Panc1 (cell line): ENCODE results near the gene GPR34. TPM values are rescaled to one million over a fixed set of nuclear protein-coding genes. Genes with fewer than 3 reads are reported as not detected.

Source experiments
- ATAC-seq: fragments of 200-7000 bp; cut with Tn5 transposase; 2 replicates; pipeline ENCODE4 v1.9.1; 2020; ENCODE audit warnings: mild to moderate bottlenecking, moderate library complexity
- BruUV-seq: library from RNA; stranded (reverse); fragments of 400-500 nt; replicated peaks from 2 replicates; lab custom pipeline; 2021; lab: Mats Ljungman, UMichigan
- CTCF ChIA-PET: fragments of 300-600 bp; sonication (Branson Sonifier 250); formaldehyde crosslinking; loops from one replicate; lab custom pipeline; 2022; ENCODE audit warnings: antibody characterized with exemption; lab: Charles Lee
- POLR2A ChIA-PET: fragments of 300-600 bp; sonication (Branson Sonifier 250); formaldehyde crosslinking; loops from one replicate; lab custom pipeline; 2022; ENCODE audit warnings: antibody characterized with exemption; lab: Charles Lee
- DNase-seq: peaks from one replicate; pipeline ENCODE4 v3.0.0-alpha.2; 2010; ENCODE audit warnings: low read depth, low spot score
- H3K27ac ChIP-seq: 2 replicates; pipeline ENCODE4 v1.5.1; 2011; ENCODE audit warnings: mild to moderate bottlenecking, low read length, inconsistent platforms
- H3K27me3 ChIP-seq: fragments of 200-500 bp; sonication (Bioruptor generic); 2 replicates; pipeline ENCODE4 v1.6.0; 2014; ENCODE audit warnings: low read length, inconsistent platforms; ENCODE audit not compliant: control insufficient read depth, insufficient read depth
- H3K36me3 ChIP-seq: fragments of 200-500 bp; sonication (Bioruptor generic); 2 replicates; pipeline ENCODE4 v1.5.1; 2014; ENCODE audit warnings: inconsistent platforms, mild to moderate bottlenecking, low read length, moderate library complexity; ENCODE audit not compliant: control insufficient read depth, insufficient read depth
- H3K4me1 ChIP-seq: 2 replicates; pipeline ENCODE4 v1.5.1; 2011; ENCODE audit warnings: inconsistent platforms, mild to moderate bottlenecking, low read length, moderate library complexity; ENCODE audit not compliant: control insufficient read depth, insufficient read depth
- H3K4me3 ChIP-seq, 2 experiments: 2 replicates each; pipeline ENCODE4 v1.5.1; 2011 to 2012; ENCODE audit warnings: low read depth in 2 of 2, low read length in 2 of 2, mild to moderate bottlenecking in 2 of 2, inconsistent platforms in 1 of 2, moderate library complexity in 1 of 2
- H3K9me3 ChIP-seq: fragments of 200-500 bp; sonication (Bioruptor generic); 2 replicates; pipeline ENCODE4 v1.5.1; 2014; ENCODE audit warnings: low read depth, mild to moderate bottlenecking, inconsistent platforms, low read length, moderate library complexity; ENCODE audit not compliant: control insufficient read depth, insufficient read depth
- POLR2AphosphoS5 ChIP-seq: IDR thresholded peaks from 2 replicates; pipeline ENCODE4 v1.6.1; 2012; ENCODE audit warnings: mild to moderate bottlenecking, low read depth, low read length, moderate library complexity
- SIN3A ChIP-seq: IDR thresholded peaks from 2 replicates; pipeline ENCODE4 v1.6.1; 2012; ENCODE audit warnings: low read depth, mild to moderate bottlenecking, low read length, moderate library complexity, borderline replicate concordance; ENCODE audit not compliant: insufficient read depth
- TCF7L2 ChIP-seq: IDR thresholded peaks from 2 replicates; pipeline ENCODE4 v1.6.1; 2011; ENCODE audit warnings: mild to moderate bottlenecking, low read depth, low read length, inconsistent platforms
- in situ Hi-C: cut with HindIII; loops from 2 replicates; pipeline ENCODE4 v1.10.0; 2016; ENCODE audit warnings: low sequenced_read_pairs, low pct_unique_long_range_greater_than_20kb
- intact Hi-C: fragments of 100-400 bp; cut with micrococcal nuclease; formaldehyde crosslinking; loops from one replicate; pipeline ENCODE4 v1.10.0; 2022; ENCODE audit not compliant: unreplicated experiment
- total RNA-seq: library from RNA; stranded (reverse); gene quantifications from one replicate; pipeline ENCODE4 v1.2.1, GENCODE V29; 2021; ENCODE audit not compliant: unreplicated experiment
- TF ChIP-seq, protein P1 (sequence below), 2 experiments: IDR thresholded peaks; 2 replicates each; pipeline ENCODE4 v1.6.1; 2011 to 2012; ENCODE audit warnings: low read depth in 2 of 2, control low read depth in 1 of 2, low read length in 1 of 2, mild to moderate bottlenecking in 1 of 2, moderate library complexity in 1 of 2; ENCODE audit not compliant: insufficient read depth in 1 of 2
- TF ChIP-seq, protein P2 (sequence below): fragments of 450-650 bp; IDR thresholded peaks from 2 replicates; pipeline ENCODE4 v1.5.1; 2017; ENCODE audit warnings: mild to moderate bottlenecking

Gene GPR34
- total RNA-seq, 1 experiment from 2014 or later = not detected

GRCh38 chrX:41664908-41665307, 23.9 kb upstream of the GPR34 start:
- TF ChIP-seq TCF7L2 = no peak
- TF ChIP-seq POLR2AphosphoS5 = no peak
- TF ChIP-seq SIN3A = no peak
- TF ChIP-seq, protein P1, sequence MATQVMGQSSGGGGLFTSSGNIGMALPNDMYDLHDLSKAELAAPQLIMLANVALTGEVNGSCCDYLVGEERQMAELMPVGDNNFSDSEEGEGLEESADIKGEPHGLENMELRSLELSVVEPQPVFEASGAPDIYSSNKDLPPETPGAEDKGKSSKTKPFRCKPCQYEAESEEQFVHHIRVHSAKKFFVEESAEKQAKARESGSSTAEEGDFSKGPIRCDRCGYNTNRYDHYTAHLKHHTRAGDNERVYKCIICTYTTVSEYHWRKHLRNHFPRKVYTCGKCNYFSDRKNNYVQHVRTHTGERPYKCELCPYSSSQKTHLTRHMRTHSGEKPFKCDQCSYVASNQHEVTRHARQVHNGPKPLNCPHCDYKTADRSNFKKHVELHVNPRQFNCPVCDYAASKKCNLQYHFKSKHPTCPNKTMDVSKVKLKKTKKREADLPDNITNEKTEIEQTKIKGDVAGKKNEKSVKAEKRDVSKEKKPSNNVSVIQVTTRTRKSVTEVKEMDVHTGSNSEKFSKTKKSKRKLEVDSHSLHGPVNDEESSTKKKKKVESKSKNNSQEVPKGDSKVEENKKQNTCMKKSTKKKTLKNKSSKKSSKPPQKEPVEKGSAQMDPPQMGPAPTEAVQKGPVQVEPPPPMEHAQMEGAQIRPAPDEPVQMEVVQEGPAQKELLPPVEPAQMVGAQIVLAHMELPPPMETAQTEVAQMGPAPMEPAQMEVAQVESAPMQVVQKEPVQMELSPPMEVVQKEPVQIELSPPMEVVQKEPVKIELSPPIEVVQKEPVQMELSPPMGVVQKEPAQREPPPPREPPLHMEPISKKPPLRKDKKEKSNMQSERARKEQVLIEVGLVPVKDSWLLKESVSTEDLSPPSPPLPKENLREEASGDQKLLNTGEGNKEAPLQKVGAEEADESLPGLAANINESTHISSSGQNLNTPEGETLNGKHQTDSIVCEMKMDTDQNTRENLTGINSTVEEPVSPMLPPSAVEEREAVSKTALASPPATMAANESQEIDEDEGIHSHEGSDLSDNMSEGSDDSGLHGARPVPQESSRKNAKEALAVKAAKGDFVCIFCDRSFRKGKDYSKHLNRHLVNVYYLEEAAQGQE (IDR thresholded peaks at IDR 0.05; ENCODE audit: insufficient read depth in 1 of 2, low read depth in 2 of 2, low read length in 1 of 2) = no peak
- TF ChIP-seq, protein P2, sequence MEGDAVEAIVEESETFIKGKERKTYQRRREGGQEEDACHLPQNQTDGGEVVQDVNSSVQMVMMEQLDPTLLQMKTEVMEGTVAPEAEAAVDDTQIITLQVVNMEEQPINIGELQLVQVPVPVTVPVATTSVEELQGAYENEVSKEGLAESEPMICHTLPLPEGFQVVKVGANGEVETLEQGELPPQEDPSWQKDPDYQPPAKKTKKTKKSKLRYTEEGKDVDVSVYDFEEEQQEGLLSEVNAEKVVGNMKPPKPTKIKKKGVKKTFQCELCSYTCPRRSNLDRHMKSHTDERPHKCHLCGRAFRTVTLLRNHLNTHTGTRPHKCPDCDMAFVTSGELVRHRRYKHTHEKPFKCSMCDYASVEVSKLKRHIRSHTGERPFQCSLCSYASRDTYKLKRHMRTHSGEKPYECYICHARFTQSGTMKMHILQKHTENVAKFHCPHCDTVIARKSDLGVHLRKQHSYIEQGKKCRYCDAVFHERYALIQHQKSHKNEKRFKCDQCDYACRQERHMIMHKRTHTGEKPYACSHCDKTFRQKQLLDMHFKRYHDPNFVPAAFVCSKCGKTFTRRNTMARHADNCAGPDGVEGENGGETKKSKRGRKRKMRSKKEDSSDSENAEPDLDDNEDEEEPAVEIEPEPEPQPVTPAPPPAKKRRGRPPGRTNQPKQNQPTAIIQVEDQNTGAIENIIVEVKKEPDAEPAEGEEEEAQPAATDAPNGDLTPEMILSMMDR = no peak
- H3K36me3 ChIP-seq = no peaks in the 10 kb centered on the region
- no peak overlapping the region for H3K4me3 ChIP-seq
- no peak for DNase-seq
- no peaks in the 10 kb centered on the region for H3K27me3 ChIP-seq
- H3K4me1 ChIP-seq = no peaks in the 10 kb centered on the region
- ChIA-PET CTCF (no interaction called here), POLR2A (no interaction called here)
- no peak overlapping the region for H3K27ac ChIP-seq
- in situ Hi-C loops (no loop called here), intact Hi-C loops (no loop called here)
- BruUV-seq = no TSS peak
- no peaks in the 10 kb centered on the region for H3K9me3 ChIP-seq
- no peak for ATAC-seq

DNA sequence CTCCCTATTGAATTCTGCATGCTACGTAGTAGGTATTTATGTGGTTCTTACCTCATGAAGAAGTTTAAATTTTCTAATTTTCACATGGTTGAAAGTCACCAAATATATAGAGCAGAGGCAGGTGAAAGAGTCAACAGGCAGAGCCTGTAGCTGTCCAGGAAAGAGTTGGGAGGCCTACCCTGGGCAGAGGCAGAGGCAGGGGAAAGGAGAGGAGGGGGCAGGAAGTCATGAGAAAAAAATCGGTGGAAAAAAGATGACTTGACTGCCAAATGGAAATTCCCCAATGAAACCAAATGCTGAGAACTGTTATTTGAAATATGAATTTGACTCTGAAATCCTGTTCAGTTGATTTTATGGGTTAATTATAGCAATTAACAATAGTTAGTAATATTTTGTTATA, 23.1 kb upstream of the GPR34 start:
- no peak for DNase-seq
- POLR2A ChIA-PET = no interaction called here
- in situ Hi-C loops (no loop called here), intact Hi-C loops (no loop called here)
- BruUV-seq = no TSS peak
- TF ChIP-seq POLR2AphosphoS5 = no peak
- TF ChIP-seq, protein P1 (IDR thresholded peaks at IDR 0.05; ENCODE audit: insufficient read depth in 1 of 2, low read depth in 2 of 2, low read length in 1 of 2) = no peak
- no peak for TF ChIP-seq SIN3A
- TF ChIP-seq, protein P2 = no peak
- TF ChIP-seq TCF7L2 = no peak
- no peak overlapping the region for H3K4me3 ChIP-seq
- no peaks in the 10 kb centered on the region for H3K9me3 ChIP-seq
- H3K4me1 ChIP-seq = no peaks in the 10 kb centered on the region
- no peaks in the 10 kb centered on the region for H3K27me3 ChIP-seq
- no peak overlapping the region for H3K27ac ChIP-seq
- CTCF ChIA-PET = no interaction called here
- H3K36me3 ChIP-seq = no peaks in the 10 kb centered on the region
- ATAC-seq = no peak
